Activated T-cell treated with anti-CD3 and anti-CD28 coated beads, Interleukin-2, amount 50 U/mL, for 24 hours (primary cell): ENCODE measurements around the gene ZP1.

Source experiments
- DNase-seq: peaks from one replicate; pipeline ENCODE4 v3.0.0-alpha.2; 2020
- H3K27ac Mint-ChIP-seq: 2 replicates; pipeline ENCODE4 v1.8.0; 2020; ENCODE audit warnings: mild to moderate bottlenecking, mixed read lengths
- H3K27me3 Mint-ChIP-seq: 2 replicates; pipeline ENCODE4 v1.8.0; 2020; ENCODE audit warnings: mixed read lengths
- H3K36me3 Mint-ChIP-seq: 2 replicates; pipeline ENCODE4 v1.8.0; 2020; ENCODE audit warnings: low read depth, mixed read lengths
- H3K4me1 Mint-ChIP-seq: 2 replicates; pipeline ENCODE4 v1.8.0; 2020; ENCODE audit warnings: low read depth, mixed read lengths
- H3K4me3 Mint-ChIP-seq: 2 replicates; pipeline ENCODE4 v1.8.0; 2020; ENCODE audit warnings: mild to moderate bottlenecking, moderate library complexity, mixed read lengths
- H3K9me3 Mint-ChIP-seq: 2 replicates; pipeline ENCODE4 v1.8.0; 2020; ENCODE audit warnings: mixed read lengths

Gene ZP1

DNA sequence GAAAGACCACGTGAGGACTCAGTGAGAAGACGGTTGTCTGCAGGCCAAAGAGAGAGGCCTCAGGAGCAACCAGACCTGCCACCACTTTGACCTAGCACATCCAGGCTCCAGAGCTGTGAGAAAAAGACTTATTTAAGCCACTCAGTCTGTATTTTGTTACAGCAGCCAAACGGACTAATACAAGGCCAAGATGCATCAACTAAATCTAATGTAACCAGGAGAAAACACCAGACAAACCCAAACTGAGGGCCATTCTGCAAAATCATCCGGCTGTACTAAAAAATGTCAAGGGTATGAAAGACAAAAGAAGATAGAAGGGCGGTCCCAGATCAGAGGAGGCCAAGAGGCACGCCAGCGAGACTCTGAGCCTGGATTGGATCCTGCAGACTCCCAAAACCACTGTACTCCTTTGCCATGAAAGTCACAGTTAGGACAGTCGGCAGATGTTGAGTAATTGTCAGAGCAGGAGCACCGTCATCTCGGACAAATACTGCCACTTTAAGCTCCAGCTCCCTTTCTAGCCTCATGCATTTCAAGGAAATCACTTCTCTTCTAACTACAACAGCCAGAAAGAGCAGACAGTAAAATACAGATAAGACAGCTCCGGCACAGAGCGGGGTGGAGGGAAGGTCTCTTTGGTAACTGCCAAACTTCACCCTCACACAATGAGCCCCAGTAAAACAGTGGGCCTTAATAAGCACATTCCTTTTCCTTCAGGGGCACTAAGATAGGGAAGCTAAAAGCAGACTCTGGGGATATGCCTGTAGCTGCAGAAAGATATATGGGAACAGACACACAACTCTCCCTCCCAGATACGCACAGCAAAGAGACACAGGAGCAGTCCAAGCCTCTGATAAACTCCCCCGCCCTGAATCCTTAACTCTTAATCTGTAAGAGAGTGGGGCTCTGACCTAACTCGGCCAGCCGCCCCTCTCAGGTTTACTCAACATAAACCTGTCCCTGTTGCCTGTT lies 3.5 kb upstream of the ZP1 start:
- Mint-ChIP-seq H3K36me3 (no peaks in the 10 kb centered on the region), H3K4me1 (peaks cover 5% of the 10 kb centered on the region), H3K9me3 (no peaks in the 10 kb centered on the region), H3K27me3 (no peaks in the 10 kb centered on the region), H3K27ac (no peak overlapping the region), H3K4me3 (no peak overlapping the region)
- DNase-seq = peak; percentile 15

- peak; percentile 15 for DNase-seq
- no peaks in the 10 kb centered on the region for H3K9me3 Mint-ChIP-seq
- peaks cover 3% of the 10 kb centered on the region for H3K27me3 Mint-ChIP-seq
- no peaks in the 10 kb centered on the region for H3K36me3 Mint-ChIP-seq
- no peak overlapping the region for H3K4me3 Mint-ChIP-seq
- H3K4me1 Mint-ChIP-seq = no peaks in the 10 kb centered on the region
- no peak overlapping the region for H3K27ac Mint-ChIP-seq
Measured at GRCh38 chr11:60864856-60865513, 2.4 kb upstream of the ZP1 start.

DNA sequence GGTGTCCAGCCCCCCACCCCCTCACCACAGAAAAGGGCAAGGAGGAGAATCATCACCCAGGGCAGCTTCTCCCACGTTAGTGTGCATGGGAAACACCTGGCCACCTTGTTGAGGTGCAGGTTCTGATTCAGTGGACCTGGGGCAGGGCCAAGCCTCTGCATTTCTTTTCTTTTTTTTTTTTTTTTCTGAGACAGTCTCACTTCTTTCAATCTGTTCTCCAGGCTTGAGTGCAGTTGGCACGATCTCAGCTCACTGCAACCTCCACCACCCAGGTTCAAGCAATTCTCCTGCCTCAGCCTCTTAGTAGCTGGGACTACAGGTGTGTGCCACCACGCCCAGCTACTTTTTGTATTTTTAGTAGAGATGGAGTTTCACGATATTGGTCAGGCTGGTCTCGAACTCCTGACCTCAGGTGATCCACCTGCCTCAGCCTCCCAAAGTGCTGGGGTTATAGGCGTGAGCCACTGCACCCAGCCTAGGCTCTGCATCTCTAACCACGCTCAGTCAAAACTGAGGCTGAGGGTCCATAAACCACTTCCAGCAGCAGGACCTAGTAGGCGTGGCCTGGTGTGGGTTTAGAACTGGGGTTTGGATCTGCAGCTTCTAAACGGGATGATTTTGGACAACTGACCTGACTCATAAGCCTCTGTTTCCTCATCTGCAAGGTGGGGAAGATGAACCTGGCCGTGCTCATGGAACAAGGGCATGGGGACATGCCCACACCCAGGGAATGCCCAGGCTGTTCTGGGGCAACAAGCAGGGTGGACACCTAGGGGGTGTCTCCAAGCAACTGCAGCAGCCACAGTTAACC lies 734 bp downstream of the ZP1 start:
- peak; percentile 15 for DNase-seq
- Mint-ChIP-seq H3K9me3 (no peaks in the 10 kb centered on the region), H3K27me3 (peaks cover 3% of the 10 kb centered on the region), H3K4me3 (no peak overlapping the region), H3K36me3 (no peaks in the 10 kb centered on the region), H3K27ac (no peak overlapping the region), H3K4me1 (peaks cover 15% of the 10 kb centered on the region)

GRCh38 chr11:60868682-60869450 lies 1.5 kb downstream of the ZP1 start:
- peaks cover 3% of the 10 kb centered on the region for H3K27me3 Mint-ChIP-seq
- H3K36me3 Mint-ChIP-seq = no peaks in the 10 kb centered on the region
- H3K9me3 Mint-ChIP-seq = no peaks in the 10 kb centered on the region
- no peak for DNase-seq
- H3K4me1 Mint-ChIP-seq = peaks cover 18% of the 10 kb centered on the region
- H3K27ac Mint-ChIP-seq = no peak overlapping the region
- no peak overlapping the region for H3K4me3 Mint-ChIP-seq

GRCh38 chr11:60869451-60869825 lies 2.1 kb downstream of the ZP1 start:
- H3K4me1 Mint-ChIP-seq = peaks cover 18% of the 10 kb centered on the region
- H3K9me3 Mint-ChIP-seq = no peaks in the 10 kb centered on the region
- H3K27me3 Mint-ChIP-seq = peaks cover 3% of the 10 kb centered on the region
- DNase-seq = no peak
- H3K36me3 Mint-ChIP-seq = no peaks in the 10 kb centered on the region
- H3K4me3 Mint-ChIP-seq = no peak overlapping the region
- H3K27ac Mint-ChIP-seq = no peak overlapping the region

DNA sequence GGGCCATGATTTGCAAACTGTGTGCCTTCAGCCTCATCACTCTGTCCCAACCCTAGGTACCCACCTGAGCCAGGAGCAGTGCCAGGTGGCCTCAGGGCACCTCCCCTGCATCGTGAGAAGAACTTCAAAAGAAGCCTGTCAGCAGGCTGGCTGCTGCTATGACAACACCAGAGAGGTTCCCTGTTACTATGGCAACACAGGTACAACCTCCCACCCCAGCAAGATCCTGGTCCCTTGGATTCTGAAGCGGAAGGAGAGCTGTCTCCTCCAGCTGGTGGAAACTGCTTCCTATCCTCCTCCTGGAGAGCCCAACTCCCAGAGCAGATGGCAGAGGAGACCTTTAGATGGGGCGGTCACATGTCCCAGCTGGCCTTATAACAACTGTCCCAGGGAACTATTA lies 2.9 kb downstream of the ZP1 start:
- H3K9me3 Mint-ChIP-seq = no peaks in the 10 kb centered on the region
- no peak for DNase-seq
- H3K27ac Mint-ChIP-seq = no peak overlapping the region
- no peak overlapping the region for H3K4me3 Mint-ChIP-seq
- H3K36me3 Mint-ChIP-seq = peaks cover 5% of the 10 kb centered on the region
- peaks cover 3% of the 10 kb centered on the region for H3K27me3 Mint-ChIP-seq
- H3K4me1 Mint-ChIP-seq = peaks cover 18% of the 10 kb centered on the region

DNA sequence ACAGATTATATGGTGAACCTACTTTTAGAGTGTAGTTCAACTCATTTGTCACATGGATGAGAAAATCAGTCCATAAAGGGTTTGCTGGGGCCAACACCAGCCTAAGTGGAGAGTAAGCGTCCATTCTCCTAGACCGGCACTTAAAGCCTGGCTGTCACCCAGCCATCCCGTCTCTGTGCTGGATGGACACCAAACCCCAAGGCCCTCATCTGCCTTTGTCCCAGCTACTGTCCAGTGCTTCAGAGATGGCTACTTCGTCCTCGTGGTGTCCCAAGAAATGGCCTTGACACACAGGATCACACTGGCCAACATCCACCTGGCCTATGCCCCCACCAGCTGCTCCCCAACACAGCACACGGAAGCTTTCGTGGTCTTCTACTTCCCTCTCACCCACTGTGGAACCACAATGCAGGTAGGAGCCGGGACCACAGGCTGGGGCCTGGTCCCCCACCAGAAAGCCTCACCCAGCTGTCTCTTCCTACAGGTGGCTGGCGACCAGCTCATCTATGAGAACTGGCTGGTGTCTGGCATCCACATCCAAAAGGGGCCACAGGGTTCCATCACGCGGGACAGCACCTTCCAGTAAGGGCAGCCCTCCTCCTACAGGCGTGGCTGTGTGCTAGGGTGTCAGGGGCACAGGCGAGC lies 3.5 kb downstream of the ZP1 start:
- Mint-ChIP-seq H3K27me3 (peaks cover 3% of the 10 kb centered on the region), H3K36me3 (peaks cover 9% of the 10 kb centered on the region), H3K27ac (no peak overlapping the region), H3K9me3 (no peaks in the 10 kb centered on the region), H3K4me1 (peaks cover 18% of the 10 kb centered on the region), H3K4me3 (no peak overlapping the region)
- DNase-seq = no peak

DNA sequence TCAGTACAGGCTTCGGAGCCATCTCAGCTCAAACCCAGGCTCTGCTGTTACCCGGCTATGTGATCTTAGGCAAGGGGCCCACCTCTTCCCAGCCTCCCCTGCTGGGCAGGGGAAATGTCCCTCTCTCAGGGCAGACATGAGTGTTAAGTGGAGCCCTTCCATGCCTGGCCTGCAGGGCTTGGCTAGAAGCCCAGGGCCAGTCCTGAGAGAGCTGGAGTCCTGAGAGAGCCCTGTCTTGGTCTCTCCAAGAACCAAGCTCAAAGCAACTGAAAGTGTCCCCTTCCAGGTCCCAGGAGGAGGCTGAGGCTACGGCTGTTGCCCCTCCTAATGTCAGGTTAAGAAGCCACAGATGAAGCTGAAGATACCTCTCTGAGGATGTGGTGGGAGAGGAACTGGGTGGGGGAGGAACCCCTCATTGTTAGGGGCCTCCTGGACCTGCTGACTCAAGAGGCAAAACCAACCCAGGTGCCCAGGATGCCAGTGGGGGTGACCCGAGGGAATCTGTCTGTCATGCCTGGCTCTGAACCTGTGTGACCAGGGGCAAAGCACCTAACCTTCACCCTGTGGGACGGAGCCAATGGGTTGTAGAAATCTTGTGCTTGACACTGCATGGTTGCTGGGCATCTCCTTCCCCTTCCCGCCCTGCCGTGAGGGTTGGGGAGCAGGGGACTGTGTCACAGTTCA lies 4.2 kb downstream of the ZP1 start:
- DNase-seq = no peak
- Mint-ChIP-seq H3K9me3 (no peaks in the 10 kb centered on the region), H3K4me3 (no peak overlapping the region), H3K4me1 (peaks cover 18% of the 10 kb centered on the region), H3K27ac (no peak overlapping the region), H3K36me3 (peaks cover 13% of the 10 kb centered on the region), H3K27me3 (peaks cover 3% of the 10 kb centered on the region)

- peaks cover 18% of the 10 kb centered on the region for H3K4me1 Mint-ChIP-seq
- no peak overlapping the region for H3K4me3 Mint-ChIP-seq
- no peaks in the 10 kb centered on the region for H3K9me3 Mint-ChIP-seq
- H3K27ac Mint-ChIP-seq = no peak overlapping the region
- DNase-seq = no peak
- H3K27me3 Mint-ChIP-seq = peaks cover 3% of the 10 kb centered on the region
- peaks cover 20% of the 10 kb centered on the region for H3K36me3 Mint-ChIP-seq
Measured at GRCh38 chr11:60872124-60872960, 5.0 kb downstream of the ZP1 start.

- Mint-ChIP-seq H3K27ac (no peak overlapping the region), H3K4me3 (no peak overlapping the region), H3K9me3 (no peaks in the 10 kb centered on the region), H3K27me3 (peaks cover 3% of the 10 kb centered on the region), H3K4me1 (peaks cover 18% of the 10 kb centered on the region), H3K36me3 (peaks cover 27% of the 10 kb centered on the region)
- DNase-seq = no peak
Measured at GRCh38 chr11:60872961-60873524, 5.7 kb downstream of the ZP1 start.

- H3K27me3 Mint-ChIP-seq = peaks cover 3% of the 10 kb centered on the region
Measured at GRCh38 chr11:60873533-60873932, 6.2 kb downstream of the ZP1 start.

More at GRCh38 chr11:60873533-60873932, 6.2 kb downstream of the ZP1 start:
- Mint-ChIP-seq H3K4me3 (no peak overlapping the region), H3K27ac (no peak overlapping the region), H3K9me3 (no peaks in the 10 kb centered on the region), H3K36me3 (peaks cover 32% of the 10 kb centered on the region), H3K4me1 (peaks cover 18% of the 10 kb centered on the region)
- DNase-seq = no peak
